Activated CD8-positive, alpha-beta memory T cell treated with anti-CD3 and anti-CD28 coated beads, Interleukin-2, amount 50 U/mL, for 24 hours (primary cell): ENCODE results near the gene FLNA.

Experiments
- DNase-seq: peaks from one replicate; pipeline ENCODE4 v3.0.0-alpha.2; 2020; ENCODE audit errors: extremely low read depth

Gene FLNA

DNA sequence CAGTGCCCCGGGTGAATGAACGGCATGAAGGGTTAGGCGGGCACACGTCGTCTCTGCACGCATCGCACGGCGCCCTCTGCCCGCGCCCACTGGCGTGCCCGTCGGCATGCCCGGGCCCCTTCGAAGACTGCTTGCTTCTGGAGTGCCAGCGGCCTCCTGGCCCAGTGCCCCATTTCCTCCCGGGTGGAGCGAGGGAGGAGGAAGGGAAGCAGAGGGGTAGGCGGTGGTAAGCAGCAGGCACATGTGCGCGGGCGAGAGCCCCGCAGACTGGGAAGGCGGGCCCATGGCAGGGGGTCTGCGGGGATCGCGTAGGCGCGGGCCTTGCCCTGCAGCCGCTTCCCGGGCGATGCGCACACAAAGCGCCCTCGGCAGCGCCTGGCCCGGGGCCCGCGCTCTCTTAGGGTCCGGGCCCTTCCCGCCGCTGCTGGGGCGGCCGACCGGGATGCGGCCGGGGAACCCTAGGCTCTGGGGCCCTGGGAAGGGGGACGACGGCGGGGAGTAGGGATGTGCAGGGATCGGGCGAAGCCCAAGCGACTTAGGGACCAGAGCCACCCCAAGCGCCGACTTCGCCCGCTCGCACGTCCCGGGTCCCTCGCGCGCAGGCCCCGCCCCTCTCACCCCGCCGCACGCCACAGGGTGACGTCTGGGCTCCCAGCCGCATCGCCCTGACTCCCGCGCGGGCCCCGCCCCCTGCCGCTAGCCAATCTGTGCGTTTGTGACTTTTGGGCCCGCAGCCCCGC lies 3.8 kb upstream of the FLNA start:
- no peak for DNase-seq

DNA sequence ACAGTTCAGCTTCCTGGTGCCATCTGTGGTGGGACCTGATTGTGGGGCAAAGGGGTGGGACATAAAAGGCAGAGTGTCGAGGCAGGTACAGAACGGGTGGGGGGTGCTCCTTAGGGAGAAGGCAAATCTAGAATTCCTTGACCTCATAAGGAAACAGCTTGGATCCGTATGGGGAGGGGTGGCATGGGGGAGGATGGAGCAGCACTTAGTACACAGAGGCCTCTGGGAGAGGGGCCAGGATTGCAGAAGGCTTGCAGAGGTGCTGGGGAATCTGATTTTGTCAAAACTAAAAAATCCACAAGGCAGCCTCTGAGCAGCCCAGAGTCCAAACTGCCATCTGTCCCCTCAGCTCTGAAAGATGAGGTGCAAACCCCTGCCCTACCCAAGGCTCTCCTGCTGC lies 2.3 kb upstream of the FLNA start:
- DNase-seq = no peak

DNA sequence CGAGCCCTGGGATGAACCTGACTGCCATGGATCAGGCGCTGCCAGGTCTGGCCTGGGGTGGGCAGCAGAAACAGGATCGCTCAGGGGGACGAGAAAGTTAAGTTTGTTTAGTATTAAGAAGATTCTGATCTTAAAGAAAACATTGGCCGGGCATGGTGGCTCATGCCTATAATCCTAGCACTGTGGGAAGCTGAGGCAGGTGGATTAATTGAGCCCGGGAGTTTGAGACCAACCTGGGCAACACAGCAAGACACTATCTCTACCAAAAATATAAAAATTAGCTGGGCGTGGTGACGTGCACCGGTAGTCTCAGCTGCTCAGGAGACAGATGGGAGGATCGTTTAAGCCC lies 696 bp upstream of the FLNA start:
- no peak for DNase-seq

DNA sequence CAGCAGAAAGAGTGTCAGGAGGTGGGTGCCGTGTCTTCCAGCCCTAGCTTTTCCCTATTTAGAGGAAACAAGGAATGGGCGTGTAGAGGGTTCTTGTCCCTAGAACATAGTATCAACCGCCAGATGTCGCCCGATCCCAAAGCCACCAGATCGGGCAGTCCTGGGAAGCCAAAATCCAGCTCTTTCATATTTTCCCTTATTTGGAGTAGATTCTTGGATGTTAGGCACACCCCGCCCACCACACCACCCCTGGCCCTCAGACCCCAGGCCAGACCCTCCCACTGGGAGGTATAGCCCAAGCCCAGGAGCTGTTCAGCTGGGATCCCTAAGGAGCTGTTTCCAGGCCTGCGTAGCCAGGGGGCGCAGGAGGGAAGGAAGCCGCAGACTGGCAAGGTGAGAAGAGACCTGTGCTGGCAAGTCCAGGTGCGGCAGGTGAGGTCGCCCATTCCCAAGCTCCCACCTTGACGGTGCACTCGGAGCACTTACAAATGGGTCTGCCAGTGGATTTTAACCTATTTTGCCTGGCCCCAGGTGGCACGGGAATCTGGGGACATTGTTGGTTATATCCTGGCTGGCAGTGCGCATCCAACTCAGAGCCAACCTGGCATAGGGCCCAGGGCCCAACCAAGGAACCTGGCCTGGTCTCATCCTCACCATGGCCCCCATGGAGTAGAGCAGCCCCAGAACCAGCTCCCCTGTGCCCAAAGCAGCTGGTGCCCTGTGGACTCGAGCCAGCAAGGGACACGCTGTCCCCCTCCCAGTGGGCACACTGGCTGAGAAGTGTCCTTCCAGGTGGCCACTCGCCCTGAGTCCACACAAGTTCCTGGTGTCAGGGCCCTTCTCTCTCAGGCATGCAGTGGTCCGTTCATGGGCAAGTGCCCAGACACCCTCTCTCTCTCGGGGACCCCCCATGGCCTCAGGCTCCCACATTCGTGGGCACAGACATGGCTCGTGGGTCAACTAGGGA lies 811 bp downstream of the FLNA start:
- no peak for DNase-seq

DNA sequence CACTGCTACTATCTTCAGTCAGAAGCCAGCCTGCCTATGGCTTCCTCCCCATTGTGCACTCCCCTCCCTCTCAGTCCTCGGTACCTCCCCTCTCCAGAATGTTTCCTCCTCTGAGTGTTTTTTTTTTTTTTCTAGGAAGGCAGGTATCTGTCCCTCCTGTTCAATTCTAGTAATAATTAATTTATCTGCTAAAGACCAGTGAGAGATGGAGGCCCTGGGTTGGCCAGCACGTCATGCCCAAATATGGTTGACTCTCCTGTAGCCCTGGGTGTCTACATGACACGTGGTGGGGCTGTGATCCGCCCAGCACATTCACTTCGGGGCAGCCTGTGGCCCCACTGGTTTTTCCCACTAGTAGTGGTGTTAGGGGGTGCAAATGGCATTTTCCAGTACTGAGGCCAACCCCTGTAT lies 1.8 kb downstream of the FLNA start:
- no peak for DNase-seq

DNA sequence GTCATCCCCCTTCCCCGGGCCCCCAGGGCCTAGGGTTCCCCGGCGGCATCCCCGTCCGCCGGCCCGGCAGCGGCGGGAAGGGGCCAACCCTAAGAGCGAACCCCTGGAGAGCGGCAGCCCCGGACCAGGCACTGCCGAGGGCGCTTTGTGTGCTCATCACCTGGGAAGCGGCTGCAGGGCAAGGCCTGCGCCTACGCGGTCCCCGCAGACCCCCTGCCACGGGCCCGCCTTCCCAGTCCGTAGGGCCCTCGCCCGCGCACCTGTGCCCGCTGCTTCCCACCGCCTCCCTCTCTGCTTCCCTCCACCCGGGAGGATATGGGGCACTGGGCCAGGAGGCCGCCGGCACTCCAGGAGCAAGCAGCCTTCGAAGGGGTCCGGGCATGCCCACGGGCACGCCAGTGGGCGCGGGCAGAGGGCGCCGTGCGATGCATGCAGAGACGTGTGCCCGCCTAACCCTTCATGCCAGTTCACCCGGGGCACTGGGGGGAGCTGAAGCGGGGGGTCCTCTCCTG lies 2.6 kb downstream of the FLNA start:
- no peak for DNase-seq

DNA sequence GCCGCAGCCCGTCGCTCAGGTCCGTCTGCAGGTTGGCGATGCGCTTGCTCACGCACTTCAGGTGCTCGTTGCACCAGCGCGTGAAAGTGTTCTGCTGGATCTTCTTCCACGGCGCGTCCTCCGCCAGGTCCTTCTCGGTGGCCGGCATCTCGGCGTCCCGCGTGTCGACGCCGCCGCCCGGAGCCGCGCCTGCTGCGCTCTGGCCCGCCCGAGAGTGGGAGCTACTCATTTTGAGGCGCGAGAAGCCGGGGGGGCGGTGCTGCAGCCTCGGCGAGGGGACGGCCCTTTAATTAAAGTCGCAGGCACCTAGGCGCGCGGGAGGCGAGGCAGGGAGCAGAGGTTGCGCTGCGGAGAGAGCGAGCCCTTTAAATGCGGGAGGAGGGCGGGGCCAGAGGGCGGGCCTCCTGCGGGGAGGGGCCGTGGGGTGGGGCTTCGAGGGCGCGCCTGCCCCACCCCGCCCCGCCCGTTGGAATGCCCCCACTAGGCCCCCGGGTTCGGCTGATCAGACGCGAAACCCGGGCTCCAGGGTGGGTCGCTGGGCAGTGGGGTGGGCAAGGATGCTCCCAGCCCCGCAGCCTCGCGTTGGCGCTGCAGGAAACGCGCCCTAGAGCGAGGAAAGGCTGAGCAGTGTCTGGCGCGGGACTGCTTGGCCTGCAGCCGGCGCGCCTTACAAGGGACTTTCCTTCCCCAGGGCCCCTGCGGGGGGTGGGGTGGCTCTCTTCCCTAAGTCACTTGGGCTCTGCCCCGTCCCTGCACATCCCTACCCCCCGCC lies 3.2 kb downstream of the FLNA start:
- DNase-seq = peak; percentile 82

DNA sequence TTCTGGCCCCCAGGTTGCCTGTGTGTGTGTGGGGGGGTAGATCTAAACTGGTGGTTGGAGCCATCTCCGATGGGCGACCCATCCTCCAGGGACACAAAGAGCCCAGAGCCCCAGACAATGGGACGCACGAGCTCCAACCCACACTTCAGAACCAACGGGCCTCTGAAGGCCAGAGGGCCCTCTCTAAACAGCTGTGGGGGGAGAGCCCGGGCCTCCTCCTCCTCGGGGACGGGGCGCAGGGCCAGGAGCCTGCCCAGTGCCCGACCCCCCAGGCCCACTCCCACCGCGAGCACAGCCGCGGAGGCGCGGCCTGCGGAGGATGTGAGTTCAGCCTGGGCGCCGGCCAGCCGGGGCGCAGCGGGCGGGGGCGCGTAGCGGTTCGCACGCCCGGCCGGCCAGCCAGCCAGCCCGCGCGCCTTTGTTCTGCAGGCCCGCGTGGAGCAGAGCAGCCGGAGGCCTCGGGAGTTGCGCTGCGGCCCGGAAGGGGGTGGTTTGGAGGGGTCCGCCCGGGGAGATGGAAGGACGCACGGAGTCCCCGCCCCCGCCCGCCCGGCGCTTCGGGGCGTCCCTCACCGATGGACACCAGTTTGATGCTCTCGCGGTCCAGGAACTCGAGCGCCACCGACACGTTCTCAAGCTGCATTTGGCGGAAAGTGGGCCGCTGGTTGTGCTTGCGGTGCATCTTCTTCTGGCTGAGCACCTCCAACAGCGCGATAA lies 4.0 kb downstream of the FLNA start:
- no peak for DNase-seq

DNA sequence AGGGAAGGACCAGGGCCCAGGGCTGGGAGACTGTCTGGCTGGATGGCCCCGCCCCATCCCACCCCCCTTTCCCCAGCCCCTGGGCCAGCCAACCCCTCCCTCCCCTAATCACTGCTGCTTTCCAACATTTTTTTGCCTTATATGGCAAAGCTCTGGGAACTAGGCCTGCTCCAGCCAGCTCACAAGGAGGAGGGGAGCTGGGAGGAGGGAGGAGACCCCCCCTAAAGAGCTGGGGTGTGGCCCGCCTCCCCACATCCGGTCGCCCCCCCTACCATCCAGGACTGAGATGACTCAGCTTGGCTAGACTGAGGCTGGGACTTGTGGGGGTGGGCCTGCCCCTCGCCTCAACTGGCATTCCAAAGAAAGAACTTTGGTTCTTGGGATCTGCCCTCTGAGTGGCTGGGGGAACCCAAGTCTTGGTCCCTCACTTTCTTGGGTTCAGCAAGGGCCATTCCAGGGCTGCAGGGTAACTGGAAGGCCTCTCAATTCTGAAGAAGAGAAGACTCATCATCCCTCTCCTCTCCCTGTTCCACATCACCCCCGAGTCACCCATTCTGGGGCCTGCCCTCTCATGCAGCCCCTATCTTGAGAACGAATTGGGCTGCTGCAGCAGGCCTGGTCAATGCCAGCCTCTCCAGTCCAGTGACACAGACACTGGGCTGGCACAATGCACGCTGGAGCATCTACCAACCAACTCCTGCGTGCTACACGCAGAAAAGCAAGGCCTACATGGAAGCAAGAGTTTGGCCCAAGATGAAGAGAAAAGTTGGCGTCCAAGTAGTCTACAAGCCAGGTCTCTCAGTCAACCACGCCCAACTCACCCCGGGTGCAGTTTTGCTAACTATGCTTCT lies 4.8 kb downstream of the FLNA start:
- no peak for DNase-seq

DNA sequence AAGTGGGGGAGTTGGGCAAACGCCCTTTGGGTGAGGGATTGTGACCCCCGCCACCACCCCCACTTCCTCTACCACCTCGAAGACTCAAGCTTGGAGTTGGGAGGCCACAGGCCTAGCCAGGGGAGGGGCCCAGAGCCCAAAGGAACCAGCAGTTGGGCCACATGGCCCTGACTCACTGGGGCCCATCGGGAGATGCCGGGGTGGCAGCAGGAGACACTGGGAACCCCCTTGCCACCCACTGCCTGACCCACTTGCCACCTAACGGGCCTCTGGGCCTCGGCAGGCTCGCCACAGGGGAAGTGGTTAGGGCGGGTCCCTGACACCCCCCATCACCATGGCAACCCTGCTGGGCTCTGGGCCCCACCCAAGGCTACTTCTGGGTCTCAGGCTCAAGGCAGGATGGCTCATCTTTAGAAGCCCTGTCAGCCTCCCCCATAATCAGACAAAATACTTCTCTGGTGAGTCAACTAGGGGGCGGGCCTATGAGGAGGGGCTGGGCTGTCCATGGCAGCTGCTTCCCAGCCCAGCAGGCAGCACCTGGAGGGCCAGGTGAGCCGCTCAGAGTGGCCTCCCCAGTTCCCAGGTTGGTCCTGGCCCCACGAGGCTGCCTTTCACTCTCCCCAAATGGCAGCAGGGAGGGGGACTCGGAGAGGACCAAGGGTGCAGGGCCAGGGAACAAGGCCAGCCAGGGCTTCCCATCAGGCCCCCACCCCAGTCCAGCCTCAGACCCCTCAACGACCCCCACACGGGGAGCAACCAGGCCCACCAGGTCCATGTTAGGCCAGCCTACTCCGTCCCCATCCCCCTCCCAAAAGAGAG lies 5.6 kb downstream of the FLNA start:
- DNase-seq = peak; percentile 81

DNA sequence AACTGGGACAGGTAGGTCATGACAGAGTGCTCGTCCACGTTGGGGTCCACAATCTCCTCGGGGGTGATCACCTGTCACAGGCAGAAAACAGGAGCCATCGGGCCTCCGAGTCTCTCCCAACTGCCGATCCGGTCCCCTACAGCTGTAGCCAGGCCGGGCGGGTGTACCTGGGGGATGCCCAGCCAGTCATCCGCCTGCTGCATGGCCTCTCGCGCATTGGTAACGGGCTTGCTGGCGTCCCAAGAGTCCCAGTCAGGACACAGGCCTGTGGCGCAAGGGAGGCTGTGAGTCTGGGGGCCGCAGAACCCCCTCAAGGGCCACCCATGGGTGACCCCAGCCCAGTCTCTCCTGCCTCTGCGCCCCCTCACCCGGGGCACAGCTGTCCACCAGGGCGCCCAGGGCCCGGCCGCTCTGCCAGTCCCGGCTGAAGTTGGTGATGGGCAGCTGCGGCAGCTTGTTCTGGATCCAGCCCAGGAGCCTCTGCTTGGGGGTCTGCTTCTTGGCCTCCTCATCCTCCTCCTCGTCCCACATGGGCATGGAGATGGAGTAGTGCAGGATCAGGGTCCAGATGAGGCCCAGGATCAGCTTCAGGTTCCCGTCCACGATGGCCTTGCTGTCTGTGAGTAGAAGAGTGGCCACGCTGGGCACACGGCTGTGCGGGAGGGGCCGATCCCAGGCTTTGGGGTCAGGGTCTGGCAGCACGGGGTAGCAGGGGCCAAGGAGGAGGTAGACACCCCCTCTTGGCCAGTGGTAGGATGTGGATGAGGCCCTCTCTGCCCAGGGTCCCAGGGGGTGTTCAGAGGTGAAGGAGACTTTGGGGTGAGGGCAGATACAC lies 6.7 kb downstream of the FLNA start:
- no peak for DNase-seq

DNA sequence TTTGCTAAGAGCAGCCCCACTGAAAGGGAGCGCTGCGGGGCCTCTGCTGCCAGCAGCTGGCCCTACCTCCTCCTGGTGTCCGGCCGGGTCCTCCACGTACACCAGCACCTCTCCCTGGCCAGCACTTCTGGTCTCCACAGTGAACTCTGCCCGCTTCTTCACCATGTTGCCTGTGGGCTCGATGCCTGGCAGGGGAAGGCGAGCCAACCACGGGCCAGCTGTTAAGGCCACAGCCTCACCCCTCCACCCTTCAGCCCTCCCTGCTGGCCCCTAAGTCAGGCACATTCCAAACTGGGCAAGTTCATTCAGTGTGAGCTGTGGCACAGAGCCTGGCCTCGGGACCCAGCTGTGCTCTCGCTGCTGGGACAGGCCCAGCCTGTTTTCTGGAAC lies 7.8 kb downstream of the FLNA start:
- no peak for DNase-seq

DNA sequence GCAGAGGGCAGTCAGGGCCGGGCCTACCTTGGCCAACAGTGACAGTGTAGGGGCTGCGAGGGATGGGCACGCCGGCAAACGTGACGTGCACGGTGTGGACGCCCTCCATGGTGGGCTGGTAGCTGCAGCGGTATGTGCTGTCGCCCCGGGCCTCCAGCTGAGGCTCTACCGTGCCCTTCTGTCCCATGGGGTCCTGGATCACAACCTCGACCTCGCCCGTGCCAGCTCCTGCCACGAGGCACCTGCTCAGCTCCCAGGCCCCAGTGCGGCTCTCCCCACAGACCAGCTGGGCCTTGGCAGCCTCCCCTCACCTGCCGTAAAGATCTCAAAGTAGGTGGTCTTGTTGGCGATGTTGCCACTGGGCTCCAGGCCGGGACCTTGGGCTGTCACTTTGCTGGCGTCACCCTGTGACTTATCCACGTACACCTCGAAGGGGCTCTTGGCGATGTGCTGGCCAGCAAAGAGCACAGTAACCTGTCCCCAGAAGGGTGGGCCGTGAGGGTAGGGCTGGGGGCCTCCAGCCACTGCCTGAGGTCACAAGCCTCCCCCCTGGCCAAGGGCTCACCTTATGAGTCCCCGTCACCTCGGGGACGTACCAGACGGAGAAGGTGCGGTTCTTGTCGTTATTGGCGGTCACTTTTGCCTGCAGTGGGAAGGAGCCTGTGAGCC lies 8.3 kb downstream of the FLNA start:
- DNase-seq = no peak

DNA sequence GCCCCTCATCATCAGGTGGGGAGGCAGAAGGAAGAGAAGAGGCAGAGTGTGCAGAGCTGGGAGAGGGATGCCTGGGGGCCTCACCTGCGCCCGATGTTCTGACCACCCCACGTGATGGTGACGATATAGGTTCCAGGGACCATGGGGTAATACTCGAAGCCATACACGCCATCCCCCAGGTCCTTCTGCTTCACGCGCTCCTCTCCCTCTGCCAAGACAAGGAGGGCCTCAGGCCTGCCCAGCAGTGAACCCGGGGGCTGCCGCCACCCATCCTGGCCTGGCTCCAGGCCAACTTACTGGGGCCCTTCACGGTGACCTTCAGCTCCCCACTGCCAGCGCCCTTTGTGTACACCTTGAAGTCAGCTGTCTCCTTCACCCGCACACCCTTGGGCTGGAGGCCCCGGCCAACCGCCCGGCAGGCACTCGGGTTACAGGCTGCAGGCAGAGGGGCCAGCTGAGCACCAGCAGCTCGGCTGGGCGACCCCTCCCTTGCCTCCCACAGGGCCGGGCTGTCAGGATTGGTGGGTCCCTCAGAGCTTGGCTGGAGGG lies 9.3 kb downstream of the FLNA start:
- no peak for DNase-seq

DNA sequence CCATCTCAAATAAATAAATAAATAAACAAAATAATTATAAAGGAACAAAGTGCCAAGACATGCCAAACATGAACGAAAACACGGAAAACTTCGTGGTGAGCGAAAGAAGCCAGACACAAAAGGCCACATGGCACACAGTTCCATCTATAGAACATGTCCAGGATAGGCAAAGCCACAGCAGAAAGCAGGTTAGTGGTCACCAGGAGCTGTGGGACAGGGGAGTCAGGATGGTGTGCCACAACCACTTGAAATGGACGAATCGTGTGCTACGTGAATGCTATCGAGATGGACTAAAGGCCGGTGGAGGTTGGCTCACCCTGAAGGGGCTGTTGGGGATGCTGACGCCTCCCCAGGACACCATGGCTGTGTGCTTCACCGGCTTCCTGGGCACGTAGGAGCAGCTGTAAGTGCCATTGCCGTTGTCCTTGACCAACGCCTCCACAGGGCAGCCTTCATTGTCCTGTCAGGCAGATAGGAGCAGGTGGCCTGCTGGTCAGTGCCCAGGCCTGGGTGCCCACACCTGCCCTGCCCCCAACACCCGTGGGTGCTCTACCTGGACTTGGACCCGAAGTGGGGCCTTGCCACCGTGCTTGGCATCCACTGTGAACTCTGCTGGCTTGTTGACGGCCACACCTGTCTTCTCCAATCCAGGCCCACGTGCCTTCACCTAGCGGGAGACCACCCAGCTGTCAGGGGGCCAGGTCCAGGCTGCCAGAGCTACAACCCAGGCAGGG lies 10.6 kb downstream of the FLNA start:
- DNase-seq = no peak

DNA sequence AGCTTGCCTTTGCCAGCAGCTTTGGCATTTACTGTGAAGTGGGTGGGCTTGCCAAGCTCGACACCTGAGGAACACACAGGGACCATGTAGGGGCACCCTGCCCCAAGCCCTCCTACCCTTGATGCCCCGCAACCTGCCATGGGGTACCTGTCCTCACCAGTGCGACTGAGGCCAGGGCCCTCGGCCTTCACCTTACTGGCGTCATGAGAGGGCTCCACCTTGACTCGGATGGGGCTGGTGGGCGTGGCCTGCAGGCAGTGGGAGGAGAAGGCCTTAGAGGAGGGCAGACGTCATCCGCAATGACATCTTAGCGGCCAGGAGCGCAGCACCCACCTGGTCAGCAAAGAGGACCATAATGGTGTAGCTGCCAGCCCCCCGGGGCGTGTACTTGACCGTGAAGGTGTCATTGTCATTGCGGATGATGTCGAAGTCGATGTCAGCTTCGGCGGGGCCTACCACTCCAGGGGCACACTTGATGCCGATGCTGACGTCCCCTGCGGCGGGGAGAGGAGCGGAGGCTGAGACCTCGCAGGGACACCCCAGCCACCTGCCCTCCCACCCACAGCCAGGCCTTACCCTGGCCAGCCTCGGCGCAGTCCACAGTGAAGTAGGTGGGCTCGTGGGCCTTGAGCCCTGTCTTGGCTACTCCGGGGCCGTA lies 12.2 kb downstream of the FLNA start:
- no peak for DNase-seq
